Gastroesophageal sphincter (tissue), 4 donors: ENCODE results near the gene SIN3A. TPM values are rescaled to one million over a fixed set of nuclear protein-coding genes. Genes with fewer than 3 reads are reported as not detected.

Source experiments
- ATAC-seq: fragments of 150-250 bp; one replicate; pipeline ENCODE4 v1.9.1; 2016; ENCODE audit warnings: mild to moderate bottlenecking, moderate library complexity
- H3K27ac ChIP-seq, 4 donors: fragments of 200-600 bp; sonication (generic) in 3 of 4; 1 replicate in 3 of 4; 2 replicates in 1 of 4; pipeline ENCODE4 v1.5.1; 2016 to 2019
- H3K27me3 ChIP-seq: fragments of 200-600 bp; sonication (generic); one replicate; pipeline ENCODE4 v1.5.1; 2019
- H3K36me3 ChIP-seq, 2 donors: fragments of 200-600 bp; sonication (generic); one replicate each; pipeline ENCODE4 v1.5.1; 2019; ENCODE audit warnings: control low read depth in 1 of 2
- H3K4me1 ChIP-seq, 3 donors: fragments of 200-600 bp; sonication (generic); 1 replicate in 2 of 3; 2 replicates in 1 of 3; pipeline ENCODE4 v1.5.1; 2016 to 2019; ENCODE audit warnings: control low read depth in 2 of 3
- H3K4me3 ChIP-seq, 2 donors: fragments of 200-600 bp; sonication (generic); one replicate each; pipeline ENCODE4 v1.5.1; 2019; ENCODE audit warnings: mild to moderate bottlenecking in 1 of 2, moderate library complexity in 1 of 2
- H3K9me3 ChIP-seq, 3 donors: fragments of 200-600 bp; sonication (generic); one replicate each; pipeline ENCODE4 v1.5.1; 2017 to 2019; ENCODE audit warnings: control low read depth in 2 of 3
- EP300 ChIP-seq: sonication (generic); formaldehyde crosslinking; IDR thresholded peaks from one replicate; pipeline ENCODE4 v1.6.1; 2017; ENCODE audit warnings: antibody characterized with exemption, mild to moderate bottlenecking
- POLR2A ChIP-seq, 2 donors: fragments of 450-650 bp; IDR thresholded peaks; one replicate each; pipeline ENCODE4 v1.6.1; 2017; ENCODE audit warnings: antibody characterized with exemption in 2 of 2, mild to moderate bottlenecking in 2 of 2, moderate library complexity in 1 of 2
- POLR2AphosphoS5 ChIP-seq: sonication (generic); formaldehyde crosslinking; IDR thresholded peaks from one replicate; pipeline ENCODE4 v1.6.1; 2017; ENCODE audit warnings: antibody characterized with exemption
- WGBS, 2 donors: methylation state at CpG; one replicate each; pipeline ENCODE4 v1.1.5; 2018; ENCODE audit warnings: low coverage in 1 of 2; 5-methylcytosine and 5-hydroxymethylcytosine counted together
- total RNA-seq, 4 donors: library from RNA; depleted of rRNA; stranded (reverse); fragments of >200 nt; gene quantifications; one replicate each; pipeline ENCODE4 v1.1.0, GENCODE V29; 2016
- TF ChIP-seq, protein P1 (sequence below), 4 experiments: fragments of 200-600 bp in 2 of 4; fragments of 450-650 bp in 2 of 4; sonication (generic) in 1 of 4; IDR thresholded peaks; one replicate each; pipeline ENCODE4 v1.5.1; 2017 to 2019; ENCODE audit warnings: antibody characterized with exemption in 4 of 4, mild to moderate bottlenecking in 2 of 4, moderate library complexity in 2 of 4

Gene SIN3A
- total RNA-seq, 4 donors from 2014 or later: 31.7 to 54.8 (median 35.8) TPM

DNA sequence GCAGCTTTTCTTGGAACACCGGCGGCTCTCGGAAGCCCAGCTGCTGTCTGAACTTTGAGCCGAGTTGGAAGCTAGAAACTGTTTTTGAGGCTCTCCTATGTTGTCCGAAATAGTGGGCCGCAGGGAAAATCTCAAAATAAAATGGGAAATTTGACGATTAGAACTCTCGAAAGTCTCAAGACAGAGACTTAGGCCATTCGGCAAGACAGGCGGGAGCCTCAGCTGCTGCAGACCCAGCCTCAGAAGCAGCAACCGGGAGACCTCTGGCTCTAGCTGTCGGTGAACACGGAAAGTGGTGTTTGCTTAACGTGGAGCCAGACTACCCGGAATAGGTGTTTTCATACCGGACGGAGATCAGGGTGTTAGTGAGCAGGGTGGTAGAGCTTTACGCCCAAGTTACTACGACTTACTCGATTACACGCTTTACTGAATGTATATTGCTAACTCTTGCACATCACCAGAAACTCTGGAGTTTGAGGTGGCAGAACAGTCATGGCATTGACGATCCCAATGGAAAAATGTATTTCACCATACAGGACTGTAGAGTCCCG lies 82.7 kb downstream of the SIN3A start:
- H3K27me3 ChIP-seq: no peaks in the 10 kb centered on the region
- peak overlapping the region; percentile 97 to 100 (median 98) for H3K27ac ChIP-seq
- H3K36me3 ChIP-seq: peaks cover 0 to 75% of the 10 kb centered on the region in 2 donors
- ATAC-seq: no peak
- peaks cover 0 to 28% (median 12%) of the 10 kb centered on the region in 3 donors for H3K4me1 ChIP-seq
- 2 to 5% methylated on average over 12 to 17 of the region's 23 CpGs for WGBS, 2 donors
- peak overlapping the region; percentile 93 to 95 for H3K4me3 ChIP-seq
- H3K9me3 ChIP-seq: no peaks in the 10 kb centered on the region
- no peak for TF ChIP-seq POLR2AphosphoS5
- TF ChIP-seq EP300: no peak
- TF ChIP-seq, protein P1, sequence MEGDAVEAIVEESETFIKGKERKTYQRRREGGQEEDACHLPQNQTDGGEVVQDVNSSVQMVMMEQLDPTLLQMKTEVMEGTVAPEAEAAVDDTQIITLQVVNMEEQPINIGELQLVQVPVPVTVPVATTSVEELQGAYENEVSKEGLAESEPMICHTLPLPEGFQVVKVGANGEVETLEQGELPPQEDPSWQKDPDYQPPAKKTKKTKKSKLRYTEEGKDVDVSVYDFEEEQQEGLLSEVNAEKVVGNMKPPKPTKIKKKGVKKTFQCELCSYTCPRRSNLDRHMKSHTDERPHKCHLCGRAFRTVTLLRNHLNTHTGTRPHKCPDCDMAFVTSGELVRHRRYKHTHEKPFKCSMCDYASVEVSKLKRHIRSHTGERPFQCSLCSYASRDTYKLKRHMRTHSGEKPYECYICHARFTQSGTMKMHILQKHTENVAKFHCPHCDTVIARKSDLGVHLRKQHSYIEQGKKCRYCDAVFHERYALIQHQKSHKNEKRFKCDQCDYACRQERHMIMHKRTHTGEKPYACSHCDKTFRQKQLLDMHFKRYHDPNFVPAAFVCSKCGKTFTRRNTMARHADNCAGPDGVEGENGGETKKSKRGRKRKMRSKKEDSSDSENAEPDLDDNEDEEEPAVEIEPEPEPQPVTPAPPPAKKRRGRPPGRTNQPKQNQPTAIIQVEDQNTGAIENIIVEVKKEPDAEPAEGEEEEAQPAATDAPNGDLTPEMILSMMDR (IDR thresholded peaks at IDR 0.05): no peak
- TF ChIP-seq POLR2A (IDR thresholded peaks at IDR 0.05): no peak

DNA sequence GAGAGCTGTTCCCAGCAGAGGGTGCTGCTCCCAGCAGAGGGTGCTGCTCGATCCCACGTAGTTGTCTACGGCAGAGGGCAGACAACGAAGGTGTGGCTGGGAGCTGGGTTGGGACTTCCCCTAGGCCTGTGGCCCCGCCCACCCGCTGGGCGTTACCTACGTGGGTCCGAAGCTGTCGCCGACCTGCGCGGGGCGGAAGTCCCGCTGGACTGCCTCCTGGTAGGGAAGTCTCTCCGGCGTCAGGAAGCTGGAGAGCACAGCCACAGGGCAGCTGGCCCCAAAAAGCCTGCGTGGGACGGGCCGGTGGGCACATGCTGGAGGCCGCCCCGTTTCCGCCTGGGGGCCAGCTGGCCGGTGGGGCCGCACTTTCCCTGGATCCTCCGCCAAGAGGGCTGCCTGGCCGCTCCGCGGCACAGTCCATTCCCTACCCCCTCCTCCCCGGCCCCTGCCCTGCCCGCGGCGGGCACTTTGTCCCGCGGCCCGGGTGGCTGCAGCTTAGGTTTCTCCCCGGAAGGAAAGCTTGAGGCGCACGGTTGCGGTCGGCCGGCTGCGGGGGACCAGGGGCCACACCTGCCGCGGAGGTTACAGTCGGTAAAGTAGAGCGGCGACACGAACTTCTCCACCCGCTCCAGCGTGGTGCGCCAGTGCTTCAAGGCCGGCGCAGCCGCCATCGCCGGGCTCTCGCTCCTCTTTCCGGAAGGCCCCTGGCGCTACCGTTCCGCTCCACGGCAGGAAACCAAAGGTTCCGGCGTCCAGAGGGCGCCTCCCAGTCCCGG lies 83.4 kb downstream of the SIN3A start, which contains the start of gene MAN2C1:
TSS of gene MAN2C1 (minus strand) at position 695 of the 776 bp plus-strand sequence. CDS start at position 671, 24 bp downstream.
- peak within 1 kb of the TSS; percentile 93 to 95 for H3K4me3 ChIP-seq
- ATAC-seq: peak; percentile 97
- no peaks in the 10 kb centered on the region for H3K9me3 ChIP-seq
- H3K27me3 ChIP-seq: no peaks in the 10 kb centered on the region
- H3K4me1 ChIP-seq: peaks cover 0 to 28% (median 12%) of the 10 kb centered on the region in 3 donors
- H3K27ac ChIP-seq: peak within 1 kb of the TSS; percentile 97 to 100 (median 98)
- H3K36me3 ChIP-seq: peaks cover 0 to 75% of the 10 kb centered on the region in 2 donors
- WGBS, 2 donors: 0% methylated on average over 22 of the region's 67 CpGs; no CpG with 5 or more reads in 1 of the 2 donors
- TF ChIP-seq POLR2AphosphoS5: peak; percentile 90
- no peak for TF ChIP-seq EP300
- TF ChIP-seq, protein P1 (IDR thresholded peaks at IDR 0.05): peak in 3 of 4 experiments; percentile 64 to 87 (median 76)
- peak; percentile 86 to 90 for TF ChIP-seq POLR2A (IDR thresholded peaks at IDR 0.05)

DNA sequence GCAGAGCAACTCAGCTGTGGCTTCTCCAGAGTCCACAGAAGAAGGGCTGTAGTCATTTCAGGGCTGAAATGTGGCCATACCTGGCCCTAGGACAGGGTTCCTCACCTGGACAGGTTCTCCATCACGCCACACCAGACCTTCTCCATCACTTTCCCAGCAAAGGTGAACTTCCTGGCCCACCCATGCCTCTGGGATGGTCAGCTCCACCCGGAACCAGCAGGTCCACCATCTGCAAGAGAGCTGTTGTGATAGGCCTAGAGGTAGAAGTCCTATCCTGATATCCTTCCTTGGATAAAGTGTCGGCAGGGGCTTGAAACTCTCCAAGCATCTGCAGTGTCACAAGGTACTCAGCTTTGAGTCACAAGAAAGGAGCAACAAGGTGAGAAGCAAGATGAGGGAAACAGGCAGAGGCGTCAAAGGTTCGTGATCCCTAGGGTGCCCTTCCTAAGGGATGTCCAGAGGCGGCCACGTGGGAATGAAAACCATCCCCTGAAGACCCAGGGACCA lies 84.0 kb downstream of the SIN3A start:
- peak overlapping the region in 3 of 4 donors; percentile 97 to 100 (median 99) for H3K27ac ChIP-seq
- H3K4me1 ChIP-seq: peaks cover 0 to 28% (median 12%) of the 10 kb centered on the region in 3 donors
- no peak for ATAC-seq
- H3K27me3 ChIP-seq: no peaks in the 10 kb centered on the region
- no peaks in the 10 kb centered on the region for H3K9me3 ChIP-seq
- WGBS, 2 donors: 0% methylated on average over 3 of the region's 7 CpGs; no CpG with 5 or more reads in 1 of the 2 donors
- H3K4me3 ChIP-seq: peak overlapping the region; percentile 93 to 95
- peaks cover 0 to 75% of the 10 kb centered on the region in 2 donors for H3K36me3 ChIP-seq
- no peak for TF ChIP-seq POLR2AphosphoS5
- TF ChIP-seq, protein P1 (IDR thresholded peaks at IDR 0.05): no peak
- no peak for TF ChIP-seq POLR2A (IDR thresholded peaks at IDR 0.05)
- TF ChIP-seq EP300: no peak

DNA sequence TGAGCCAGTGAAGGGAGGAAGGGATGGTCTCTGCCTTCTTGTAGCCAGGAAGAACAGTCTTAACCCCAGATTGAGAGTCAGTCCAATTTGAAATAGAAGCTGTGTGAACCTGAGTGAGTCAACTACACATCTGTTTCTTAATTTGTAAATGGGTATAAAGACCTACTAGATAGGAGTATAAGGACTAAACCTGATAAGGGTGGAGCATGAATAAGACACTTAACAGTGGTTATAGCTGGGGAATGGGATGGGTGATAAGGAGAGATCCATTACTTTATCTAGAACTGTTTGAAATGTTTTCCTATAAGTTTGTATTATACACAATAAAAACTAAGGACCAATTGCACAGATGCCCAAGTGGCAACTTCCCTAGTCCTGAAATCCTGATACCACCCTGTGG lies 84.5 kb downstream of the SIN3A start:
- Histone ChIP-seq H3K4me1 (peaks cover 0 to 28% (median 12%) of the 10 kb centered on the region in 3 donors), H3K36me3 (peaks cover 0 to 75% of the 10 kb centered on the region in 2 donors)
- TF ChIP-seq EP300: no peak
- TF ChIP-seq, protein P1 (IDR thresholded peaks at IDR 0.05): no peak

More for the DNA sequence above, 84.5 kb downstream of the SIN3A start:
- H3K27ac ChIP-seq: peak overlapping the region in 3 of 4 donors; percentile 97 to 100 (median 99)
- peak overlapping the region in 1 of 2 donors; percentile 93 for H3K4me3 ChIP-seq
- H3K27me3 ChIP-seq: no peaks in the 10 kb centered on the region
- ATAC-seq: no peak
- no peaks in the 10 kb centered on the region for H3K9me3 ChIP-seq
